ENCODE data around the gene CUTC.

DNA sequence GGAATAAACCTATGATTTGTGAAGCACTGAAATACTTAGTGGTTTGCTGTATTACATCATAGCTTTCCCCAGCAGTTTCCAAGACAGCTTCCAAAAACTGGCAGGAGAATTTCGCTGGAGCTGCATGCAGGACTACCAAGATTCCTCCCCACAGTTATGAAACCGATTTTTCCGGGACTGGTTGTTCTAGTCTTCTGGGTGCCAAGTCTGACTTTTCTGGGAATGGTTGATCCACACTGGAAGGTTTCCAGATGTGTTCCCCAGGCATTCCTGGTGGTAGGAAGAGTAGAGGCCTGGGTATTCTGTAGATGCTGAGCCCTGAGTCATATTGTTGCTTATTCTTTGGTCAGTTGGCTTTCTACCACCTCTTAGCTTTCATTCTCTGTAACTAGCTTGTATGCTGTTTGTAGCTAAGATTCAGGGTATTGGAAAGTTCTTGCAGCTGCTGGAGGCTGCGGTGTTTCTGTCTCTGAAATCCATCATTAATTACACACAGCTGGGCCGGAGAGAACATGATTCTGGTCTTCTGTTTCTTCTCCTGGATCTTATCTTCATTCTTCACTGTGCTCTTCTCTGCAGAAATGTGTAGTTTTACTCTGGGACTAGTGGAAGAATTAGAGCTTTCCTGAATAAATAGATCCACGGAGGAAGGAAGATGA is 56.7 kb downstream of the CUTC start:
- TF ChIP-seq, protein P1, sequence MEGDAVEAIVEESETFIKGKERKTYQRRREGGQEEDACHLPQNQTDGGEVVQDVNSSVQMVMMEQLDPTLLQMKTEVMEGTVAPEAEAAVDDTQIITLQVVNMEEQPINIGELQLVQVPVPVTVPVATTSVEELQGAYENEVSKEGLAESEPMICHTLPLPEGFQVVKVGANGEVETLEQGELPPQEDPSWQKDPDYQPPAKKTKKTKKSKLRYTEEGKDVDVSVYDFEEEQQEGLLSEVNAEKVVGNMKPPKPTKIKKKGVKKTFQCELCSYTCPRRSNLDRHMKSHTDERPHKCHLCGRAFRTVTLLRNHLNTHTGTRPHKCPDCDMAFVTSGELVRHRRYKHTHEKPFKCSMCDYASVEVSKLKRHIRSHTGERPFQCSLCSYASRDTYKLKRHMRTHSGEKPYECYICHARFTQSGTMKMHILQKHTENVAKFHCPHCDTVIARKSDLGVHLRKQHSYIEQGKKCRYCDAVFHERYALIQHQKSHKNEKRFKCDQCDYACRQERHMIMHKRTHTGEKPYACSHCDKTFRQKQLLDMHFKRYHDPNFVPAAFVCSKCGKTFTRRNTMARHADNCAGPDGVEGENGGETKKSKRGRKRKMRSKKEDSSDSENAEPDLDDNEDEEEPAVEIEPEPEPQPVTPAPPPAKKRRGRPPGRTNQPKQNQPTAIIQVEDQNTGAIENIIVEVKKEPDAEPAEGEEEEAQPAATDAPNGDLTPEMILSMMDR (conservative IDR thresholded peaks at IDR 0.05; ENCODE audit: low read length), result no peak
- TF ChIP-seq EZH2phosphoT487 (IDR thresholded peaks at IDR 0.05; ENCODE audit: borderline replicate concordance, low read depth, low read length), result no peak

Data from OCI-LY7 (cell line).